ENCODE results near the gene MEF2C. TPM values are rescaled to one million over a fixed set of nuclear protein-coding genes. Genes with fewer than 3 reads are reported as not detected.

Gene MEF2C
- total RNA-seq (2014; rRNA removed; shearing (Covaris generic); ENCODE audit: low replicate concordance) = 105 and 171 TPM in 2 replicates

DNA sequence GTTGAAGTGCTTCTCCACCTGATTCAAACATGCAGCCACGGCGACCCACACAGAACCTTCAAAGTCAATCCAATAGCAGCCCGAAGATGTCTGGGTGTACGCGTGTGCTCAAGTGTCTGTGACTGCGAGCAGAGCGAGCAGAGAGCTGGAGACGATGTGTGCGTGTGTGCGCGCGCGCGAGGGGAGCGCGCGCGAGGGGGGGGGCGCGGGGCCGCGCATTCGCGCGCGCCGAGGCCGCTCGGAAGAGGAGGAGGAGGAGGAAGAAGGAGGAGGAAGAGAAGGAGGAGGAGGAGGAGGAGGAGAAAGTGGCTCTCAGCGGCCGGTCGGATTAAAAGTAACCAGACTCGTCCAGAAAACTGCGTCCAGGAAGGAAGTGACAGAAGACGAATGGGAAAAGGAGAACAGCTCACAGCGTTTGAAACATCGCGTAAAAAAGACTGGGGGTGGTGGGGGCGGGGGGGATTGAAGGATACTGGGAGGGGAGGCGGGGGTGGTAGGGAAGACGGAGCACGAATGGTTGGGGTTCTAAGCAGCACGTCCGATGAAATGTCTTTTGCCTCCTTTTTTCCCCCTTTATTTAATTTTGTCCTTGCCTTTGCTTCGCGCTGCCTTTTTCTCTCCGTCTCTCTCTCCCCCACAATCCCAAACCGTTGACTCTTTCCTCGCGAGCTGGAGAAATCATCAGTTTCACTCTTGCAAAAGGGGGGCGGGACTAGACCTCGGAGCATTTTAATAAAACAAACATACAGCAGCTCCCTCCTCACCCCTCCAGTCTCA, at the start of gene MEF2C:
TSS of gene MEF2C (minus strand) at position 126 of the 777 bp plus-strand sequence. CDS start 59,396 bp downstream, outside the sequence.
- H3K36me3 ChIP-seq (ENCODE audit: insufficient read depth, low read length) = no peaks in the 10 kb centered on the region
- peaks cover 53% of the 10 kb centered on the region for H3K79me2 ChIP-seq (ENCODE audit: low read length)
- H3K4me1 ChIP-seq (ENCODE audit: low read length) = peaks cover 63% of the 10 kb centered on the region
- H3K4me3 ChIP-seq (ENCODE audit: low read length) = peak within 1 kb of the TSS; percentile 94
- H3K27ac ChIP-seq (ENCODE audit: low read length) = peak within 1 kb of the TSS; percentile 91
- no peaks in the 10 kb centered on the region for H3K27me3 ChIP-seq (ENCODE audit: low read length)
- peak within 1 kb of the TSS; percentile 98 for H3K4me2 ChIP-seq (ENCODE audit: low read depth, low read length, poor library complexity, severe bottlenecking)
- H2AFZ ChIP-seq (ENCODE audit: low read length) = no peak within 1 kb of the TSS
- DNase-seq = peak; percentile 94
- H3K9me3 ChIP-seq (ENCODE audit: low read length) = no peaks in the 10 kb centered on the region
- no peaks in the 10 kb centered on the region for H3K9me2 ChIP-seq (replicated peaks; ENCODE audit: insufficient read depth, low read length)
- peak within 1 kb of the TSS; percentile 86 for H3K9ac ChIP-seq (ENCODE audit: low read length)
- H4K20me1 ChIP-seq (ENCODE audit: insufficient read depth, low read depth, low read length) = no peaks in the 10 kb centered on the region

DNA sequence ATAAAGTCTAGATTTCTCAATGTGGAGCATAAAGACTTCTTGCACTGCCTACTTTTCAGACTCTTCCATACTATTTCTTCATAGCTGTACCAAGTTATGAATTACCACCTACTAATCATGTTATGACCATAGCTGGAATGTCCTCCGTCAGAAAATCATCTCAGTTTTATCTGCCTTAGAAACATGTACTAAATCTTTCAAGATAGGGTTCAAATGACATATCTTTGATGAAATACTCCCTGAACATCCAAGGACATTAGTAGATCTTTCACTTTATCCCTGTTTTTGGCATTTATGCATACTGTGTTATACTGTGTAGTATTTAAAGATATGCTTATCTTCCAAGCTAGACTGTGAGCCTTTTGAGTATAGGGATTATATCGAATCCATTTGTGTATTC, 49.6 kb upstream of the MEF2C start:
- H3K9me2 ChIP-seq (replicated peaks; ENCODE audit: insufficient read depth, low read length) = no peaks in the 10 kb centered on the region
- no peaks in the 10 kb centered on the region for H3K27me3 ChIP-seq (ENCODE audit: low read length)
- no peaks in the 10 kb centered on the region for H3K9me3 ChIP-seq (ENCODE audit: low read length)
- H4K20me1 ChIP-seq (ENCODE audit: insufficient read depth, low read depth, low read length) = no peaks in the 10 kb centered on the region
- H3K9ac ChIP-seq (ENCODE audit: low read length) = no peak overlapping the region
- no peaks in the 10 kb centered on the region for H3K79me2 ChIP-seq (ENCODE audit: low read length)
- no peak overlapping the region for H3K4me2 ChIP-seq (ENCODE audit: low read depth, low read length, poor library complexity, severe bottlenecking)
- no peak overlapping the region for H2AFZ ChIP-seq (ENCODE audit: low read length)
- no peak overlapping the region for H3K27ac ChIP-seq (ENCODE audit: low read length)
- H3K4me1 ChIP-seq (ENCODE audit: low read length) = no peaks in the 10 kb centered on the region
- DNase-seq = no peak
- H3K4me3 ChIP-seq (ENCODE audit: low read length) = no peak overlapping the region
- H3K36me3 ChIP-seq (ENCODE audit: insufficient read depth, low read length) = no peaks in the 10 kb centered on the region

DNA sequence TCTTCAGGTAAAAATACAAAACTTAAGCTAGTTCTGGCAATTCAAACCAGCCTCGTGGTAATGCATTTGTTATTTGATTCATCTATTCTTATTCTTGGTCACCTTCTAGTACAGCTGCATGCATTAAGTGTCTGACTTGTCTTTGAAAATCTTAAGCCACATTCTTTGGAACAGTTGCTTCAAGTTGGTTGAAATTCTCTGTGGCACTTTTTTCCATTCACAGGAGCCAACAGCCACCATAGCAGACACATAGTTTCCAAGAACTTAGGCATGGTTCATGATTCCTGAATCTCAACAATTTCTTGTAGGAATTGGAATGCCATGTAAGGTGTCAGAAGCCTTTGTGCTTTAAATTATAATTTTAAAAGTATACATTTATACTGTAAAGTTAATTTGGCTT, 47.4 kb upstream of the MEF2C start:
- Histone ChIP-seq H2AFZ (ENCODE audit: low read length) (no peak overlapping the region), H3K4me2 (ENCODE audit: low read depth, low read length, poor library complexity, severe bottlenecking) (no peak overlapping the region), H3K27me3 (ENCODE audit: low read length) (no peaks in the 10 kb centered on the region), H3K9me3 (ENCODE audit: low read length) (no peaks in the 10 kb centered on the region), H3K4me3 (ENCODE audit: low read length) (no peak overlapping the region), H3K4me1 (ENCODE audit: low read length) (no peaks in the 10 kb centered on the region), H3K9me2 (replicated peaks; ENCODE audit: insufficient read depth, low read length) (no peaks in the 10 kb centered on the region), H3K79me2 (ENCODE audit: low read length) (no peaks in the 10 kb centered on the region), H3K27ac (ENCODE audit: low read length) (no peak overlapping the region), H3K36me3 (ENCODE audit: insufficient read depth, low read length) (no peaks in the 10 kb centered on the region), H4K20me1 (ENCODE audit: insufficient read depth, low read depth, low read length) (no peaks in the 10 kb centered on the region), H3K9ac (ENCODE audit: low read length) (no peak overlapping the region)
- no peak for DNase-seq

DNA sequence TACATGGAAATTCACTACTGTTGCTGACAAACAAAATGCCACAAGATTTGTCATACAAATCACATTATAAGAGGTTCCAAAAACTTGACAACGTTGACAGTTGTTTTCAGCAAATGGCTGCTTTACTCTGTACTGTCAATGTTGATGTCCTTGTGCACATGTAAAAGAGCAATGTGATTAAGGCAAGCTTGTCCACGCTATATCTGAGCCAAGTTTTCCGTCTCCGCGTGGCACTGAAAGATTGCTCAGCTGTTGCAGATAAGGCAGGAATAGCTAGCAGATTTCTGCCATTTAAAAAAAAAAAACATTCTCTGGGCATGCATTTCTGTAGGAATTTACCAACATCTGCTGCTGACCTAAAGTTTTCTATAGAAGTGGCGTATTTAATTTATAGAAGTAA, 46.4 kb upstream of the MEF2C start:
- Histone ChIP-seq H3K9me3 (ENCODE audit: low read length) (no peaks in the 10 kb centered on the region), H3K36me3 (ENCODE audit: insufficient read depth, low read length) (no peaks in the 10 kb centered on the region), H3K4me2 (ENCODE audit: low read depth, low read length, poor library complexity, severe bottlenecking) (no peak overlapping the region), H3K4me3 (ENCODE audit: low read length) (no peak overlapping the region), H3K79me2 (ENCODE audit: low read length) (no peaks in the 10 kb centered on the region), H3K9ac (ENCODE audit: low read length) (no peak overlapping the region), H3K27ac (ENCODE audit: low read length) (no peak overlapping the region), H2AFZ (ENCODE audit: low read length) (no peak overlapping the region), H3K9me2 (replicated peaks; ENCODE audit: insufficient read depth, low read length) (no peaks in the 10 kb centered on the region), H4K20me1 (ENCODE audit: insufficient read depth, low read depth, low read length) (no peaks in the 10 kb centered on the region), H3K4me1 (ENCODE audit: low read length) (no peaks in the 10 kb centered on the region), H3K27me3 (ENCODE audit: low read length) (no peaks in the 10 kb centered on the region)
- peak; percentile 29 for DNase-seq

DNA sequence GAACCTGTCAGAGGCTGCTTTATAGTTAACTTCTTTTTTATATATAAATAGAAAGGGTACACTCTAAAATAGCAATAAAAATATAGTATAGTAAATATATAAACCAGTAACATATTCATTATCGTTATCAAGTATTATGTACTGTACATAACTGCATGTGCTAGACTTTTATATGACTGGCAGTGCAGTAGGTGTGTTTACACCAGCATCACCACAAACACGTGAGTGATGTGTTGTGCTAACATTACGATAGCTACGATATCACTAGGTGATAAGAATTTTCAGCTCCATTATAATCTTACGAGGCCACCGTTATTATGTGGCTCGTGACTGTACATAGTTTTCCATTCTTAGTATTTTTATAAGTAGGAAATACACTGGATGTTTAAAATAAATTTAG, 43.8 kb upstream of the MEF2C start:
- Histone ChIP-seq H3K36me3 (ENCODE audit: insufficient read depth, low read length) (no peaks in the 10 kb centered on the region), H3K9me2 (replicated peaks; ENCODE audit: insufficient read depth, low read length) (no peaks in the 10 kb centered on the region), H3K27me3 (ENCODE audit: low read length) (no peaks in the 10 kb centered on the region), H3K4me3 (ENCODE audit: low read length) (no peak overlapping the region), H3K4me1 (ENCODE audit: low read length) (no peaks in the 10 kb centered on the region), H2AFZ (ENCODE audit: low read length) (no peak overlapping the region), H3K4me2 (ENCODE audit: low read depth, low read length, poor library complexity, severe bottlenecking) (no peak overlapping the region), H3K9me3 (ENCODE audit: low read length) (no peaks in the 10 kb centered on the region), H4K20me1 (ENCODE audit: insufficient read depth, low read depth, low read length) (no peaks in the 10 kb centered on the region), H3K79me2 (ENCODE audit: low read length) (no peaks in the 10 kb centered on the region), H3K27ac (ENCODE audit: low read length) (no peak overlapping the region), H3K9ac (ENCODE audit: low read length) (no peak overlapping the region)
- DNase-seq = peak; percentile 4

DNA sequence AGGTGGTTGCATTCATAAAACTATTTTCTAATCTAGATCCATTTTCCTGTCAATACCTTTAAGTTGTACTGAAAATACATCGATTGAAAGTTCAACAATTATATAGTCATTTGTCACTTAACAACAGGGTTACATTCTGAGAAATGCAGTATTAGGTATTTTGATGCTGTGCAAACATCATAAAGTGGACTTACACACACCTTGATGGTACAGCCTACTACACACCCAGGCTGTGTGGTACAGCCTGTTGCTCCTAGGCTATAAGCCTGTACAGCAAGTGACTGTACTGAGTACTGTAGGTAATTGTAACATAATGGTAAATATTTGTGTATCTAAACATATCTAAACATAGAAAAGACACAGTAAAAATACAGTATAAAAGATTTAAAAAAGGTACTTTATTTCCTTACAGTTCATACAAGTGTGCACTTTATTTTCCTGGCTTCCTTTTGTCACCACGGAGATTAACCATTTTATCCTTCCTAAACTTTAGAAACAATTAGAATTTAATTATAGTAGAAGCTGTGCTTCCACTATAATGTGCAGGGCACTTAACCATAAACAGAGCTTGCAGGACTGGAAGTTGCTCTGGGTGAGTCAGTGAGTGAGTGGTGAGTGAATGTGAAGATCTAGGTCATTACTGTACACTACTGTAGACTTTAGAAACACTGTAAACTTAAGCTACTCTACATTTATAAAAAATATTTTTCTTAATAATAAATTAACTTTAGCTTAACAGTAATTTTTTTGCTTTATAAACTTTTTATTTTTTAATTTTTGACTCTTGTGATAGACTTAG, 42.9 kb upstream of the MEF2C start:
- H3K79me2 ChIP-seq (ENCODE audit: low read length) = no peaks in the 10 kb centered on the region

DNA sequence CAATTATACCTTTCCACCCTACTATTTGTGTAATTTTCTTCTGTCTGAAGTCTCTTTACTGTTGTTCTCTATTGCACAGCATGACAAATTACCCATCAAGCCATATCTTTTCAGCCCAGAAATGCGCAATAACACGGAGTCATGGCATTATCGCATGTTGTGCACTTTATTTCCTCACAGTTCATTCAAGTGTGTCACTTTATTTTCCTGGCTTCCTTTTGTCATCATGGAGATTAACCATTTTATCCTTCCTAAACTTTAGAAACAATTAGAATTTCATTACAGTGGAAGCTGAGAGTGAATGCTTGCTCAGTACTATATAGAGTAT, 41.3 kb upstream of the MEF2C start:
- Histone ChIP-seq H3K4me3 (ENCODE audit: low read length) (no peak overlapping the region), H3K9me2 (replicated peaks; ENCODE audit: insufficient read depth, low read length) (no peaks in the 10 kb centered on the region), H3K9me3 (ENCODE audit: low read length) (no peaks in the 10 kb centered on the region), H4K20me1 (ENCODE audit: insufficient read depth, low read depth, low read length) (no peaks in the 10 kb centered on the region), H3K4me2 (ENCODE audit: low read depth, low read length, poor library complexity, severe bottlenecking) (no peak overlapping the region), H3K27ac (ENCODE audit: low read length) (no peak overlapping the region), H3K79me2 (ENCODE audit: low read length) (no peaks in the 10 kb centered on the region), H3K9ac (ENCODE audit: low read length) (no peak overlapping the region), H3K4me1 (ENCODE audit: low read length) (no peaks in the 10 kb centered on the region), H3K27me3 (ENCODE audit: low read length) (no peaks in the 10 kb centered on the region), H2AFZ (ENCODE audit: low read length) (no peak overlapping the region), H3K36me3 (ENCODE audit: insufficient read depth, low read length) (no peaks in the 10 kb centered on the region)
- peak; percentile 2 for DNase-seq

More for the DNA sequence above, 42.9 kb upstream of the MEF2C start:
- Histone ChIP-seq H3K9me2 (replicated peaks; ENCODE audit: insufficient read depth, low read length) (no peaks in the 10 kb centered on the region), H3K27ac (ENCODE audit: low read length) (no peak overlapping the region), H3K9me3 (ENCODE audit: low read length) (no peaks in the 10 kb centered on the region), H3K27me3 (ENCODE audit: low read length) (no peaks in the 10 kb centered on the region), H3K4me3 (ENCODE audit: low read length) (no peak overlapping the region), H3K4me2 (ENCODE audit: low read depth, low read length, poor library complexity, severe bottlenecking) (no peak overlapping the region), H3K9ac (ENCODE audit: low read length) (no peak overlapping the region), H2AFZ (ENCODE audit: low read length) (no peak overlapping the region), H4K20me1 (ENCODE audit: insufficient read depth, low read depth, low read length) (no peaks in the 10 kb centered on the region), H3K36me3 (ENCODE audit: insufficient read depth, low read length) (no peaks in the 10 kb centered on the region), H3K4me1 (ENCODE audit: low read length) (no peaks in the 10 kb centered on the region)
- DNase-seq = no peak

DNA sequence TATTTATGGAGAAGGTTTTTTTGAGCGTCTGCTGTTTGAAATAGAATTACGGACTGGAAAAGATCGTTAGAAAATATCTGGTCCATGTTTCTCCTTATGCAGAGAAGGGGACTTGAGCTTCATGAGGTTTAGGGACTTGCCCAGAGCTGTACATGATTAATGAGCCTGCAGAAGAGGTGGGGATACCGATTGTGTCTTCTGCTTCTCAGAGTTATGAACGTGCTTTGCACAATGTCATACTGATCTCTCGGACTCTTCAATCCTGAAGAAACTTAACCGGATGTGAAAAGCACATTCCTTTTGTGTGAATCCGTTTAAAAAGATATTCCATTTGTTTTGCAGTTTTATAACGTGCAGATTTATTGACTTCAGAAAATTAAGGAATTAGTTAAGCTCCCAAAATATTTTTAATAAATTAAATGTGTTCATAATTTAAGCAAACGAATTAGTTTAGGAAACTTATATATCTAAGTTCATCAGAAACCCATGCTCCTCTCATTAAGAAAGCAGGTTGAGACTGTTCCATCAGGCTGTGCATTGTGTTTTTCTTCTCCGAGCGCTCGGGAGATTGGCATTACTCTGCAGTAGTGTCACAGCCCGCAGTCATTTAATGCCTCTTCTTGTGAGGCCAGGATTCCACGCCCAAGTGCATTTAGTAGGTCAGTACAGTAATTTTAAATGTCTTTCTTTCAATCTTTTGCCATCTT, 40.8 kb upstream of the MEF2C start:
- Histone ChIP-seq H3K27me3 (ENCODE audit: low read length) (no peaks in the 10 kb centered on the region), H3K36me3 (ENCODE audit: insufficient read depth, low read length) (no peaks in the 10 kb centered on the region), H3K79me2 (ENCODE audit: low read length) (no peaks in the 10 kb centered on the region), H3K9me3 (ENCODE audit: low read length) (no peaks in the 10 kb centered on the region), H3K4me2 (ENCODE audit: low read depth, low read length, poor library complexity, severe bottlenecking) (no peak overlapping the region), H3K9me2 (replicated peaks; ENCODE audit: insufficient read depth, low read length) (no peaks in the 10 kb centered on the region), H3K27ac (ENCODE audit: low read length) (no peak overlapping the region), H4K20me1 (ENCODE audit: insufficient read depth, low read depth, low read length) (no peaks in the 10 kb centered on the region), H2AFZ (ENCODE audit: low read length) (no peak overlapping the region), H3K4me1 (ENCODE audit: low read length) (no peaks in the 10 kb centered on the region), H3K4me3 (ENCODE audit: low read length) (no peak overlapping the region), H3K9ac (ENCODE audit: low read length) (no peak overlapping the region)
- peak; percentile 19 for DNase-seq
